Natural killer cell (primary cell): Measurements from ENCODE around the gene SMAD3. TPM values are rescaled to one million over a fixed set of nuclear protein-coding genes. Genes with fewer than 3 reads are reported as not detected.

ENCODE experiments used
- ATAC-seq, 3 donors: fragments of 150-1000 bp in 2 of 3; fragments of 200-7000 bp in 1 of 3; cut with Tn5 transposase; 1 replicate in 1 of 3; 2 replicates in 2 of 3; pipeline ENCODE4 v1.10.0; 2021; ENCODE audit warnings: mild to moderate bottlenecking in 2 of 3, moderate library complexity in 2 of 3
- DNase-seq, 2 donors: peaks; one replicate each; pipeline versions ENCODE4 v3.0.0 to v3.0.0-alpha.2; 2013 to 2021; ENCODE audit warnings: mixed read lengths in 1 of 2
- H3K27ac ChIP-seq: one replicate; pipeline ENCODE4 v1.5.1; 2013; ENCODE audit warnings: mild to moderate bottlenecking, low read length
- H3K27me3 ChIP-seq: one replicate; pipeline ENCODE4 v1.6.1; 2013; ENCODE audit warnings: low read length; ENCODE audit not compliant: control insufficient read depth, insufficient read depth
- H3K36me3 ChIP-seq: one replicate; pipeline ENCODE4 v1.6.1; 2013; ENCODE audit warnings: low read length; ENCODE audit not compliant: control insufficient read depth, insufficient read depth
- H3K4me1 ChIP-seq: one replicate; pipeline ENCODE4 v1.6.1; 2013; ENCODE audit warnings: low read length; ENCODE audit not compliant: control insufficient read depth, insufficient read depth
- H3K4me3 ChIP-seq: one replicate; pipeline ENCODE4 v1.5.1; 2013; ENCODE audit warnings: low read length
- H3K9me3 ChIP-seq: one replicate; pipeline ENCODE4 v1.6.1; 2013; ENCODE audit warnings: low read length; ENCODE audit not compliant: control insufficient read depth, insufficient read depth
- H3K27ac Mint-ChIP-seq, 2 donors: one replicate each; pipeline ENCODE4 v1.8.0; 2022; ENCODE audit warnings: mild to moderate bottlenecking in 2 of 2, mixed read lengths in 2 of 2, moderate library complexity in 1 of 2
- H3K27me3 Mint-ChIP-seq, 2 donors: one replicate each; pipeline ENCODE4 v1.8.0; 2022; ENCODE audit warnings: low read depth in 2 of 2, mixed read lengths in 2 of 2
- H3K36me3 Mint-ChIP-seq: one replicate; pipeline ENCODE4 v1.8.0; 2022; ENCODE audit warnings: mixed read lengths
- H3K4me1 Mint-ChIP-seq, 2 donors: one replicate each; pipeline ENCODE4 v1.8.0; 2022; ENCODE audit warnings: mixed read lengths in 2 of 2
- H3K4me3 Mint-ChIP-seq: one replicate; pipeline ENCODE4 v1.8.0; 2022; ENCODE audit warnings: mild to moderate bottlenecking, moderate library complexity, mixed read lengths
- H3K9me3 Mint-ChIP-seq, 2 donors: one replicate each; pipeline ENCODE4 v1.8.0; 2022; ENCODE audit warnings: mixed read lengths in 2 of 2
- CTCF ChIP-seq: fragments of 200-600 bp; IDR thresholded peaks from one replicate; pipeline ENCODE4 v1.8.0; 2022; ENCODE audit warnings: antibody characterized with exemption
- WGBS: methylation state at CpG from one replicate; pipeline ENCODE4 v1.1.7; 2013; ENCODE audit warnings: missing lambda C conversion rate; ENCODE audit not compliant: insufficient coverage; 5-methylcytosine and 5-hydroxymethylcytosine counted together
- intact Hi-C: fragments of 100-400 bp; cut with micrococcal nuclease; formaldehyde crosslinking; loops from one replicate; pipeline ENCODE4 v1.14.2; 2022
- total RNA-seq, 4 donors: library from RNA; stranded (reverse); fragments of 120-200 nt in 1 of 4; gene quantifications; one replicate each; pipeline versions ENCODE4 v1.2.3 to v1.2.4, GENCODE V29; 2013 to 2022

Gene SMAD3
- total RNA-seq, 3 donors from 2014 or later (not counting 1 experiment from before 2014, with no cell fraction given) = 47.1 to 72.6 (median 63.0) TPM

- Mint-ChIP-seq H3K9me3 (no peaks in the 10 kb centered on the region), H3K4me3 (peak overlapping the region; percentile 6), H3K27ac (peak overlapping the region; percentile 28 to 54), H3K27me3 (no peaks in the 10 kb centered on the region), H3K4me1 (peaks cover 44 to 52% of the 10 kb centered on the region in 2 donors), H3K36me3 (peaks cover under 1% of the 10 kb centered on the region)
- no peak overlapping the region for H3K4me3 ChIP-seq
- no peaks in the 10 kb centered on the region for H3K27me3 ChIP-seq
- H3K36me3 ChIP-seq = peaks cover 5% of the 10 kb centered on the region
- WGBS = 59% methylated on average over 3 of the region's 3 CpGs
- intact Hi-C loops = no loop called here
- DNase-seq = peak in 1 of 2 donors; percentile 64
- peaks cover 8% of the 10 kb centered on the region for H3K4me1 ChIP-seq
- no peak for TF ChIP-seq CTCF
- no peaks in the 10 kb centered on the region for H3K9me3 ChIP-seq
- peak overlapping the region; percentile 26 for H3K27ac ChIP-seq
- ATAC-seq = peak; percentile 30 to 55 (median 52)
Measured at GRCh38 chr15:67240235-67241131, 175.1 kb downstream of the SMAD3 start.

- peak in 1 of 2 donors; percentile 37 for DNase-seq
- H3K36me3 ChIP-seq = peaks cover 3% of the 10 kb centered on the region
- peaks cover 44 to 56% of the 10 kb centered on the region in 2 donors for H3K4me1 Mint-ChIP-seq
- H3K27ac Mint-ChIP-seq = peak overlapping the region; percentile 28 to 54
- no peaks in the 10 kb centered on the region for H3K27me3 ChIP-seq
- no peaks in the 10 kb centered on the region for H3K9me3 ChIP-seq
- no peaks in the 10 kb centered on the region for H3K27me3 Mint-ChIP-seq
- intact Hi-C loops = no loop called here
- no peaks in the 10 kb centered on the region for H3K36me3 Mint-ChIP-seq
- 70% methylated on average over 4 of the region's 4 CpGs for WGBS
- peaks cover 8% of the 10 kb centered on the region for H3K4me1 ChIP-seq
- H3K4me3 ChIP-seq = no peak overlapping the region
- H3K9me3 Mint-ChIP-seq = no peaks in the 10 kb centered on the region
- H3K4me3 Mint-ChIP-seq = peak overlapping the region; percentile 6
- H3K27ac ChIP-seq = no peak overlapping the region
- ATAC-seq = peak; percentile 14 to 38 (median 25)
- no peak for TF ChIP-seq CTCF
Measured at GRCh38 chr15:67241132-67241855, 175.9 kb downstream of the SMAD3 start.

- Mint-ChIP-seq H3K4me3 (no peak overlapping the region), H3K27ac (no peak overlapping the region), H3K4me1 (peaks cover 49% of the 10 kb centered on the region in 2 donors), H3K9me3 (peaks cover 0 to 2% of the 10 kb centered on the region in 2 donors), H3K36me3 (peaks cover 6% of the 10 kb centered on the region), H3K27me3 (no peaks in the 10 kb centered on the region)
- peaks cover 3% of the 10 kb centered on the region for H3K36me3 ChIP-seq
- DNase-seq (peak in 1 of 2 donors; percentile 4), ATAC-seq (no peak)
- intact Hi-C loops = no loop called here
- no peaks in the 10 kb centered on the region for H3K27me3 ChIP-seq
- H3K4me1 ChIP-seq = peaks cover 8% of the 10 kb centered on the region
- TF ChIP-seq CTCF = no peak
- no peaks in the 10 kb centered on the region for H3K9me3 ChIP-seq
- no peak overlapping the region for H3K27ac ChIP-seq
- WGBS = 38% methylated on average over 3 of the region's 3 CpGs
- H3K4me3 ChIP-seq = no peak overlapping the region
Measured at GRCh38 chr15:67242708-67243111, 177.3 kb downstream of the SMAD3 start.

Other genes with a start within 250 kb of the SMAD3 start
- gene AAGAB, start 189.1 kb downstream of the SMAD3 start, total RNA-seq = 10 to 100 TPM; 41.1 to 44.3 (median 42.5) TPM
- 1 to 10 TPM in 1 of 3 donors, under 1 TPM in 2; 0.78 to 1.4 (median 0.86) TPM for gene IQCH, start 189.2 kb downstream of the SMAD3 start, total RNA-seq